AG04450 (cell line): ENCODE results near the gene ABHD1. TPM values are rescaled to one million over a fixed set of nuclear protein-coding genes. Genes with fewer than 3 reads are reported as not detected.

Experiments
- CTCF ChIA-PET: fragments of 300-600, 350-600 bp; formaldehyde crosslinking; extraction: SDS; loops from one replicate; lab custom pipeline; 2022; ENCODE audit warnings: antibody characterized with exemption, inconsistent platforms; lab: Charles Lee
- POLR2A ChIA-PET: fragments of 350-600 bp; formaldehyde crosslinking; extraction: SDS; loops from one replicate; lab custom pipeline; 2021; ENCODE audit warnings: antibody characterized with exemption, inconsistent platforms; lab: Yijun Ruan, JAX
- DNase-seq: peaks from one replicate; pipeline ENCODE4 v3.0.0-alpha.2; 2011; ENCODE audit warnings: low read depth, low spot score
- H3K27ac ChIP-seq: one replicate; pipeline ENCODE4 v1.5.1; 2012; ENCODE audit warnings: low read depth, low read length, control low read depth
- H3K27me3 ChIP-seq: one replicate; pipeline ENCODE4 v1.6.0; 2012; ENCODE audit warnings: low read length; ENCODE audit not compliant: control insufficient read depth, insufficient read depth
- H3K4me3 ChIP-seq: 2 replicates; pipeline ENCODE4 v1.5.1; 2011; ENCODE audit warnings: mild to moderate bottlenecking, low read depth, low read length, control low read depth
- H3K9me3 ChIP-seq: 2 replicates; pipeline ENCODE4 v1.5.1; 2012; ENCODE audit warnings: low read length; ENCODE audit not compliant: control insufficient read depth, insufficient read depth
- CTCF ChIP-seq: IDR thresholded peaks from 2 replicates; pipeline ENCODE4 v1.5.1; 2011; ENCODE audit warnings: low read depth, low read length, control low read depth, inconsistent platforms
- polyA plus RNA-seq: library from polyadenylated mRNA; depleted of rRNA; stranded (reverse); fragments of >200 nt; gene quantifications from 2 replicates; pipeline ENCODE4 v1.2.3, GENCODE V29; 2011

ABHD1 gene
- polyA plus RNA-seq, 1 experiment = 0.10 TPM

DNA sequence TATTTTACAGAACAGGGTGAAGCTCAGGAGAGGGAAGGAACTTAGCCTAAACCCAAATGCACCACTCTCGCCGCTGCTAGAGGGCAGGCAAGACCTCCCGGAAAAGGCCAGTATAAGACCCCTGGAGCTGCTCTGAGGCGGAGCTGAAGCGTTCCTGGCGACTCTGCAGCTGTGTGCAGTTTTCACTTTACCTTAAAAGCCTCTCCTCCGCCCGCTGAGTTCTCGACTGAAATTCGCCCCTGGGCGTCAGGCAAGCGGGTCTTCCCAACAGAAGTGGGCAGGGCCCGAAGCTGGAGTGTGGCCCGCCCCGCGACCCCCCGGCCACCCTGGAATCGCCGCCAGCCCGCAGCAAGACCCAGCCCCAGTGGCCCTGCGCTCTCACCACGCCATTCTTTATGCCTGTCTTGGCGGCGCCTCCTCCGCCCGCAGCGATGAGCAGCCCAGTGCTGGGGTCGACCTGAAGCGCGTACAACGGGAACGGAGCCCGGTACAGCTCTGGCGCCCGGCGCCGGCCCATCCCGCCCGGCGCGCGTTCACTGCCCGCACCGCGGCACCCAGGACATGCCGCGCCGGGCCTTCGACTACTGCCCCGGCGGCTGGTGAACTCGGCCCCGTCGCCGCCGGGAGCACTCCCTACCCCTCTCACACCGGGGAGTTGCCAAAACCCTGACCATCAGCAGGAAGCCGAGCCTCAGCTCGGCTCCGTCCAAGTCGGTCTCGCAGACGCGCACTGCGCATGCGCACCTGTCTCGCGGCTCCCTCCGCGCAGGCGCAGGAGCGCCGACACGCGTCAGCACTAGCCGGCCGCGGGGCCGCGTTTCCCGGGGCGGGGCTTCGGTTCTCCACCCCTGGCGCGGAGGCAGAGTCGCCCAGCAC is 10.5 kb downstream of the ABHD1 start, which contains the start of gene PREB:
Gene PREB (minus strand): TSS at position 732 of the 876 bp plus-strand sequence. CDS start 215 bp downstream, at position 517.
- POLR2A ChIA-PET = interaction anchor here (1.0 to 1.3 kb wide), 7 partner anchors 10 to 295 kb away, joined by 3 to 6 read pairs (median 4); partner anchors contain the start of genes ABHD1, ATRAID and SLC5A6
- Histone ChIP-seq H3K27ac (no peak within 1 kb of the TSS), H3K4me3 (peak within 1 kb of the TSS; percentile 94), H3K27me3 (peaks cover 11% of the 10 kb centered on the region), H3K9me3 (peaks cover 3% of the 10 kb centered on the region; the same call in 1 of the 2 replicates)
- CTCF ChIA-PET = interaction anchor here (0.7 to 3.3 kb wide), 14 partner anchors 10 to 169 kb away, joined by 3 to 49 read pairs (median 4); partner anchors contain the start of gene ABHD1
- peak; percentile 87 for DNase-seq
- peak; percentile 64 for TF ChIP-seq CTCF

GRCh38 chr2:27134781-27135477 is 11.3 kb downstream of the ABHD1 start:
- POLR2A ChIA-PET = interaction anchor here (1.2 to 1.3 kb wide), 4 partner anchors 77 to 188 kb away, joined by 3 to 4 read pairs (median 4); partner anchors contain the start of genes ATRAID and SLC5A6
- Histone ChIP-seq H3K9me3 (peaks cover 3% of the 10 kb centered on the region; the same call in 1 of the 2 replicates), H3K27me3 (peaks cover 13% of the 10 kb centered on the region), H3K27ac (no peak overlapping the region), H3K4me3 (no peak overlapping the region)
- no peak for TF ChIP-seq CTCF
- CTCF ChIA-PET = interaction anchor here (1.1 to 3.3 kb wide), 5 partner anchors 11 to 158 kb away, joined by 3 to 49 read pairs (median 9); partner anchors contain the start of gene ABHD1
- DNase-seq = no peak

DNA sequence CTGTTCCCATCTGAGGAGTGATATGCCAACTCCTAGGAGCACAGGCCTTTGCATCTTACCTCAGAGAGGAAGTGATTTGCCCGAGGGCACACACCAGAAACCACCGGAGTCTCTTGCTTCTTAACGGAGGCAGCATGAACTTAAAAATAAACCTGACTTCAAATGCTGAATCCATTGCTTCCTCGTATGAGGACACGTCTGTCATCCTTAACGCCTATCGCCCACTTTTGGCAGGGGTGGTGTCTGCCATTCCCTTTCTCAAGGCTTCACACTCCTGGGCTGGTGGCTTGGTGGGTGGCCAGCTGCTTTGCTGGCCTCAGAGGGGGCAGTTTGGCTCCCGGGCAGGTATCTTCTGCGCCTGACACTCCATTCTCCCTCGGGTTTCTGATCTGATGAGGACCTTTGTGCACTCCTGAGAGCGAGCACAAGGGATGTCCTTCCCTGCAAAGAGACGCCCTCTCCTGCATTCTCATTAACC is 11.9 kb downstream of the ABHD1 start:
- Histone ChIP-seq H3K9me3 (peaks cover 3% of the 10 kb centered on the region; the same call in 1 of the 2 replicates), H3K27me3 (peaks cover 15% of the 10 kb centered on the region), H3K27ac (no peak overlapping the region), H3K4me3 (no peak overlapping the region)
- TF ChIP-seq CTCF = no peak
- ChIA-PET POLR2A (no interaction called here), CTCF (no interaction called here)
- no peak for DNase-seq

GRCh38 chr2:27136751-27137150 is 13.1 kb downstream of the ABHD1 start:
- peaks cover 16% of the 10 kb centered on the region for H3K27me3 ChIP-seq
- CTCF ChIA-PET = no interaction called here
- POLR2A ChIA-PET = no interaction called here
- H3K9me3 ChIP-seq = peaks cover 3% of the 10 kb centered on the region; the same call in 1 of the 2 replicates
- H3K27ac ChIP-seq = no peak overlapping the region
- no peak for DNase-seq
- H3K4me3 ChIP-seq = no peak overlapping the region
- no peak for TF ChIP-seq CTCF
